Measurements from ENCODE around the gene CAPN5. TPM values are rescaled to one million over a fixed set of nuclear protein-coding genes. Genes with fewer than 3 reads are reported as not detected.
A peak's percentile ranks its signal among the peaks of the same experiment; 100 is the strongest.

The CAPN5 gene
- total and polyA plus RNA-seq, 2 of the 13 experiments (the other 11 are each of a cell fraction or from before 2014, with no cell fraction given), result 0.27 to 1.2 TPM

GRCh38 chr11:77127235-77127911, 60.6 kb downstream of the CAPN5 start (continued):
- 0 out of 2 replicates have a peak, but pooled peaks have one; percentile 24 for TF ChIP-seq CBX5 (CRISPR knock-in tag; IDR thresholded peaks at IDR 0.05; ENCODE audit: borderline replicate concordance)
- no peak; the same call in 1 of the 2 replicates for TF ChIP-seq NCOA2 (CRISPR knock-in tag; IDR thresholded peaks at IDR 0.05)
- TF ChIP-seq SCMH1 (CRISPR knock-in tag; IDR thresholded peaks at IDR 0.05; ENCODE audit: borderline replicate concordance), result no peak
- TF ChIP-seq EP300 (IDR thresholded peaks at IDR 0.05; ENCODE audit: low read depth in 2 of 2, low read length in 2 of 2), result no peak
- no peak; the same call in 1 of the 2 replicates for TF ChIP-seq EP300 (CRISPR knock-in tag; IDR thresholded peaks at IDR 0.05; ENCODE audit: borderline replicate concordance)
- no peak; the same call in 1 of the 2 replicates for TF ChIP-seq ARID5B (CRISPR knock-in tag; IDR thresholded peaks at IDR 0.05)
- TF ChIP-seq ZNF678 (CRISPR knock-in tag; IDR thresholded peaks at IDR 0.05), result peak; percentile 77; the same call in 1 of the 2 replicates
- TF ChIP-seq ZNF607 (CRISPR knock-in tag; IDR thresholded peaks at IDR 0.05; ENCODE audit: borderline replicate concordance), result peak; percentile 65; the same call in 1 of the 2 replicates
- no peak for TF ChIP-seq TFE3 (CRISPR knock-in tag; IDR thresholded peaks at IDR 0.05)
- TF ChIP-seq ZNF274 (CRISPR knock-in tag; IDR thresholded peaks at IDR 0.05), result no peak
- TF ChIP-seq HOMEZ (CRISPR knock-in tag; IDR thresholded peaks at IDR 0.05; ENCODE audit: low read depth), result 0 out of 2 replicates have a peak, but pooled peaks have one; percentile 24
- TF ChIP-seq SMC3 (IDR thresholded peaks at IDR 0.05; ENCODE audit: low read length), result peak; percentile 40; the same call in 1 of the 2 replicates
- no peak for TF ChIP-seq ATRX (CRISPR knock-in tag; IDR thresholded peaks at IDR 0.05; ENCODE audit: borderline replicate concordance)
- no peak for TF ChIP-seq ZNF101 (CRISPR knock-in tag; IDR thresholded peaks at IDR 0.05; ENCODE audit: borderline replicate concordance, low read depth)
- 0 out of 2 replicates have a peak, but pooled peaks have one; percentile 62 for TF ChIP-seq ZNF513 (CRISPR knock-in tag; conservative IDR thresholded peaks at IDR 0.05)
- TF ChIP-seq RBM39 (IDR thresholded peaks at IDR 0.05; ENCODE audit: low read depth, low read length, poor library complexity, severe bottlenecking), result peak; percentile 17
- no peak for TF ChIP-seq ZNF644 (CRISPR knock-in tag; IDR thresholded peaks at IDR 0.05; ENCODE audit: low read depth)
- peak; percentile 14; the same call in 1 of the 2 replicates for TF ChIP-seq HNF4A (CRISPR knock-in tag; IDR thresholded peaks at IDR 0.05)
- no peak for TF ChIP-seq ETS1 (CRISPR knock-in tag; IDR thresholded peaks at IDR 0.05)

Data from HepG2 (cell line).